A673 (cell line): ENCODE data around the gene CFAP46. TPM values are rescaled to one million over a fixed set of nuclear protein-coding genes. Genes with fewer than 3 reads are reported as not detected.

Experiments
- BruUV-seq: library from RNA; stranded (reverse); fragments of 400-500 nt; replicated peaks from 2 replicates; lab custom pipeline; 2021; lab: Mats Ljungman, UMichigan
- CTCF ChIA-PET: fragments of 300-600 bp; sonication (Branson Sonifier 250); formaldehyde crosslinking; loops from one replicate; lab custom pipeline; 2022; ENCODE audit warnings: antibody characterized with exemption; lab: Charles Lee
- POLR2A ChIA-PET: fragments of 300-600 bp; sonication (Branson Sonifier 250); formaldehyde crosslinking; loops from one replicate; lab custom pipeline; 2022; ENCODE audit warnings: antibody characterized with exemption; ENCODE audit not compliant: low non-redundant PET; lab: Charles Lee
- DNase-seq: peaks from one replicate; pipeline ENCODE4 v3.0.0-alpha.2; 2015; ENCODE audit warnings: low spot score
- H3K27ac ChIP-seq: fragments of 200-600 bp; sonication (generic); 2 replicates; pipeline ENCODE4 v1.5.1; 2016; ENCODE audit warnings: mixed run types, low read depth, mild to moderate bottlenecking, mixed read lengths, antibody characterized with exemption, low read length; ENCODE audit not compliant: poor library complexity, severe bottlenecking
- H3K27me3 ChIP-seq: fragments of 200-600 bp; sonication (generic); replicated peaks from 2 replicates; pipeline ENCODE4 v1.6.1; 2017; ENCODE audit warnings: mixed run types, low read depth, mild to moderate bottlenecking, mixed read lengths, antibody characterized with exemption, low read length; ENCODE audit not compliant: insufficient read depth, poor library complexity
- H3K36me3 ChIP-seq: fragments of 200-600 bp; sonication (generic); 2 replicates; pipeline ENCODE4 v1.6.1; 2016; ENCODE audit warnings: mixed run types, mild to moderate bottlenecking, mixed read lengths, antibody characterized with exemption, low read length; ENCODE audit not compliant: insufficient read depth, poor library complexity, severe bottlenecking
- H3K4me1 ChIP-seq: fragments of 200-600 bp; sonication (generic); 2 replicates; pipeline ENCODE4 v1.6.1; 2017; ENCODE audit warnings: mixed run types, mild to moderate bottlenecking, mixed read lengths, antibody characterized with exemption, low read length; ENCODE audit not compliant: insufficient read depth, poor library complexity, severe bottlenecking
- H3K4me3 ChIP-seq: fragments of 200-600 bp; sonication (generic); 2 replicates; pipeline ENCODE4 v1.5.1; 2016; ENCODE audit warnings: low read depth, mixed run types, mild to moderate bottlenecking, mixed read lengths, low read length; ENCODE audit not compliant: poor library complexity, severe bottlenecking
- H3K9me3 ChIP-seq: fragments of 200-600 bp; sonication (generic); 2 replicates; pipeline ENCODE4 v1.6.1; 2016; ENCODE audit warnings: mixed run types, low read depth, mild to moderate bottlenecking, mixed read lengths, antibody characterized with exemption, low read length; ENCODE audit not compliant: poor library complexity, severe bottlenecking
- EZH2 ChIP-seq: fragments of 200-600 bp; sonication (generic); IDR thresholded peaks from 2 replicates; pipeline ENCODE4 v1.6.1; 2017; ENCODE audit warnings: borderline replicate concordance, low read depth, mild to moderate bottlenecking, mixed read lengths, antibody characterized with exemption, low read length; ENCODE audit not compliant: poor library complexity, severe bottlenecking
- intact Hi-C: fragments of 100-400 bp; cut with micrococcal nuclease; formaldehyde crosslinking; loops from one replicate; pipeline ENCODE4 v1.10.0; 2022; ENCODE audit not compliant: unreplicated experiment
- total RNA-seq: library from RNA; stranded (reverse); gene quantifications from 2 replicates; pipeline ENCODE4 v1.2.3, GENCODE V29; 2021
- TF ChIP-seq, protein P1 (sequence below): fragments of 300-800, 200-600 bp; sonication (generic); conservative IDR thresholded peaks from 2 replicates; pipeline ENCODE4 v1.5.1; 2017; ENCODE audit warnings: low read depth, mild to moderate bottlenecking, antibody characterized with exemption, low read length, moderate library complexity, mixed read lengths

The CFAP46 gene
- total RNA-seq, 1 experiment from 2014 or later = 1.9 TPM

DNA sequence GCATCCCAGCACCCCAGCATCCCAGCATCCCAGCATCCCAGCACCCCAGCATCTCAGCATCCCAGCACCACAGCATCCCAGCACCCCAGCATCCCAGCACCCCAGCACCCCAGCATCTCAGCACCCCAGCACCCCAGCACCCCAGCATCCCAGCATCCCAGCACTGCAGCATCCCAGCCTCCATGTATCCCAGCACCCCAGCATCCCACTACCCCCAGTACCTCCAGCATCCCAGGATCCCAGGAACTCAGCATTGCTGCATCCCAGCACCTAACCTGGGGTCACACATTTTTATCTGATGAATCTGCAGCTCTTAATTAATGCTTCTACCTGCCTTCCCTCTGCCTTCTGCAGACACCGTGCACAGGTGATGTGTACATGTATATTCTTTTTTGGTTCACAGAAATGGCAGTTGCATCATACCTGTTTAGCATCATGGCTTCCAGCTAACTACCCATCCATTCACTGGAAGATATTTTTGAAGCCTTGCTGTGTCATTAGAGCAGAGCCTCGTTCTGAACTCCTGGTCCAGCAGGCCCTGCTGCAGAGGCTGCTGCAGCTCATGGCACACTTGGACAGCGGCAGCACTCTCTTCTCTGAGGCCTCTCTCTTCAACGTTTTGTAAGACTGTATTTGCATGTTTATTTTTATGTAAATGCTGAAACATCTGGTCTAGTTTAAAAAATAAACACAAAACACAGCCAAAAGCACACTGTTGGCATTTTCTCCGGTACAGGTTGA, 4.6 kb upstream of the CFAP46 start:
- TF ChIP-seq, protein P1, sequence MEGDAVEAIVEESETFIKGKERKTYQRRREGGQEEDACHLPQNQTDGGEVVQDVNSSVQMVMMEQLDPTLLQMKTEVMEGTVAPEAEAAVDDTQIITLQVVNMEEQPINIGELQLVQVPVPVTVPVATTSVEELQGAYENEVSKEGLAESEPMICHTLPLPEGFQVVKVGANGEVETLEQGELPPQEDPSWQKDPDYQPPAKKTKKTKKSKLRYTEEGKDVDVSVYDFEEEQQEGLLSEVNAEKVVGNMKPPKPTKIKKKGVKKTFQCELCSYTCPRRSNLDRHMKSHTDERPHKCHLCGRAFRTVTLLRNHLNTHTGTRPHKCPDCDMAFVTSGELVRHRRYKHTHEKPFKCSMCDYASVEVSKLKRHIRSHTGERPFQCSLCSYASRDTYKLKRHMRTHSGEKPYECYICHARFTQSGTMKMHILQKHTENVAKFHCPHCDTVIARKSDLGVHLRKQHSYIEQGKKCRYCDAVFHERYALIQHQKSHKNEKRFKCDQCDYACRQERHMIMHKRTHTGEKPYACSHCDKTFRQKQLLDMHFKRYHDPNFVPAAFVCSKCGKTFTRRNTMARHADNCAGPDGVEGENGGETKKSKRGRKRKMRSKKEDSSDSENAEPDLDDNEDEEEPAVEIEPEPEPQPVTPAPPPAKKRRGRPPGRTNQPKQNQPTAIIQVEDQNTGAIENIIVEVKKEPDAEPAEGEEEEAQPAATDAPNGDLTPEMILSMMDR = no peak
- TF ChIP-seq EZH2 = no peak
- Histone ChIP-seq H3K4me1 (no peaks in the 10 kb centered on the region), H3K4me3 (no peak overlapping the region), H3K27me3 (peaks cover 37% of the 10 kb centered on the region), H3K27ac (no peak overlapping the region), H3K36me3 (no peaks in the 10 kb centered on the region), H3K9me3 (no peaks in the 10 kb centered on the region)
- no peak for DNase-seq
- ChIA-PET POLR2A (no interaction called here), CTCF (no interaction called here)
- intact Hi-C loops = no loop called here
- BruUV-seq = no TSS peak

DNA sequence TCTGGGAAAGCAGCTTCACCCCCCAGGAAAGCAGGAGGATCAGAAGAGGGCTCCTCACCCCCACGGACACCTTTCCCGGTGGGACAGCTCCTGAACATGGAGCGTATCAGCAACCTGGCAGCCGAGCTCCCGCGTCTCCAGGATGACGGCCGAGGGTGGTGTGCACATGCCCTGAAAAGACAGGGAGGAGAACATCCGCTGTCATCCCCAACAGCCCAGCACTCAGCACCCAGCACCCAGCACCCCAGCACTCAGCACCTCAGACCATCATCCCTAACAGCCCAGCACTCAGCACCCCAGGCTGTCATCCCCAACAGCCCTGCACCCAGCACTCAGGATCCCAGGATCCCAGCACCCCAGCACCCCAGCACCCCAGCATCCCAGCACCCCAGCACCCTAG, 3.9 kb upstream of the CFAP46 start:
- Histone ChIP-seq H3K27me3 (peaks cover 37% of the 10 kb centered on the region), H3K27ac (no peak overlapping the region), H3K4me3 (no peak overlapping the region), H3K36me3 (no peaks in the 10 kb centered on the region), H3K4me1 (no peaks in the 10 kb centered on the region), H3K9me3 (no peaks in the 10 kb centered on the region)
- intact Hi-C loops = no loop called here
- ChIA-PET CTCF (no interaction called here), POLR2A (no interaction called here)
- TF ChIP-seq, protein P1 = no peak
- no peak for TF ChIP-seq EZH2
- DNase-seq = no peak
- no TSS peak for BruUV-seq

DNA sequence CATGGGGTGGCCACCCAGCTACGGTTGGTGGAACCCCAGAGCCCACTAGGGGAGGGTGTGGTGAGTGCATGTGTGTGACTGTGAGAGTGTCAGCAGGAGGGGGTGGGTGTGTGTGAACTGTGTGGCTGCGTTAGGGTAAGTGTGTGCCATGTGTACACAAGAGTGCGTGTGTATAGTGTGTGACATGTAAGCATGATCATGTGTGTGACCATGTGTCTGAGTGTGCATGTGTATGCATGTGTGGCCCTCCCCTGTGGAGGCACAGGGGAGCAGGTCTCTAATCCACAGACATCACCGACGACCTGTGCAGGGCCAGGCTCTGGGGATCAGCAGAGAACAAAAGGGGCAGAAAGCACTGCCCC, 3.5 kb upstream of the CFAP46 start:
- no peak for DNase-seq
- intact Hi-C loops = no loop called here
- no TSS peak for BruUV-seq
- no peak for TF ChIP-seq EZH2
- TF ChIP-seq, protein P1 = no peak
- H3K27me3 ChIP-seq = peaks cover 32% of the 10 kb centered on the region
- ChIA-PET POLR2A (no interaction called here), CTCF (no interaction called here)
- no peaks in the 10 kb centered on the region for H3K4me1 ChIP-seq
- H3K9me3 ChIP-seq = no peaks in the 10 kb centered on the region
- no peak overlapping the region for H3K27ac ChIP-seq
- H3K36me3 ChIP-seq = no peaks in the 10 kb centered on the region
- no peak overlapping the region for H3K4me3 ChIP-seq
